H1 (cell line): ENCODE measurements around the gene VDAC2. TPM values are rescaled to one million over a fixed set of nuclear protein-coding genes. Genes with fewer than 3 reads are reported as not detected.

Experiments
- CTCF ChIA-PET: fragments of 300-600 bp; sonication (Branson Sonifier 250); formaldehyde crosslinking; loops from one replicate; lab custom pipeline; 2021; ENCODE audit not compliant: partially characterized antibody; lab: Charles Lee
- POLR2A ChIA-PET: fragments of 300-600 bp; sonication (Branson Sonifier 250); formaldehyde crosslinking; loops from one replicate; lab custom pipeline; 2021; ENCODE audit warnings: inconsistent platforms; ENCODE audit not compliant: partially characterized antibody; lab: Charles Lee
- DNase-seq, 2 experiments: peaks; one replicate each; pipeline versions ENCODE4 v3.0.0 to v3.0.0-alpha.2; 2010 to 2022; ENCODE audit warnings: low spot score in 2 of 2, low read depth in 1 of 2, mixed read lengths in 1 of 2
- FAIRE-seq: peaks from 2 replicates; lab custom pipeline; 2011; peaks lifted over from hg19 to GRCh38; lab: Jason Lieb, UNC
- H2AFZ ChIP-seq: 2 replicates; pipeline ENCODE4 v1.8.1; 2012; ENCODE audit warnings: low read length, inconsistent platforms
- H2AK5ac ChIP-seq: 2 replicates; pipeline ENCODE4 v1.6.1; 2013; ENCODE audit warnings: low read depth, low read length
- H2BK120ac ChIP-seq: replicated peaks from 2 replicates; pipeline ENCODE3; 2013; ENCODE audit warnings: low read depth, low read length, inconsistent platforms
- H2BK12ac ChIP-seq: 2 replicates; pipeline ENCODE4 v1.6.1; 2013; ENCODE audit warnings: low read depth, low read length
- H2BK15ac ChIP-seq: 2 replicates; pipeline ENCODE4 v1.6.1; 2013; ENCODE audit warnings: low read length
- H2BK20ac ChIP-seq: 2 replicates; pipeline ENCODE4 v1.6.1; 2013; ENCODE audit warnings: low read length
- H2BK5ac ChIP-seq: 2 replicates; pipeline ENCODE4 v1.6.1; 2013; ENCODE audit warnings: low read depth, low read length
- H3K14ac ChIP-seq: 2 replicates; pipeline ENCODE4 v1.6.1; 2013; ENCODE audit warnings: inconsistent platforms; ENCODE audit not compliant: insufficient read length
- H3K18ac ChIP-seq: 2 replicates; pipeline ENCODE4 v1.6.1; 2013; ENCODE audit warnings: low read length; ENCODE audit errors: extremely low read depth
- H3K23ac ChIP-seq: 2 replicates; pipeline ENCODE4 v1.6.1; 2013; ENCODE audit warnings: inconsistent platforms; ENCODE audit not compliant: insufficient read length
- H3K23me2 ChIP-seq: 2 replicates; pipeline ENCODE4 v1.6.1; 2013; ENCODE audit warnings: low read depth, low read length
- H3K27ac ChIP-seq: 2 replicates; pipeline ENCODE4 v1.6.1; 2011; ENCODE audit warnings: low read depth, low read length, inconsistent platforms
- H3K27me3 ChIP-seq, 4 experiments: replicated peaks in 1 of 4; 1 replicate in 1 of 4; 2 replicates in 3 of 4; pipeline versions ENCODE4 v1.6.1 to v1.8.1; 2011 to 2013; ENCODE audit warnings: low read length in 3 of 4, mild to moderate bottlenecking in 3 of 4, inconsistent platforms in 2 of 4, mixed read lengths in 2 of 4, moderate library complexity in 1 of 4; ENCODE audit not compliant: control insufficient read depth in 3 of 4, insufficient read depth in 3 of 4; ENCODE audit errors: extremely low read depth in 1 of 4
- H3K36me3 ChIP-seq, 4 experiments: 2 replicates each; pipeline versions ENCODE4 v1.6.1 to v1.8.1; 2011 to 2013; ENCODE audit warnings: mild to moderate bottlenecking in 4 of 4, low read length in 3 of 4, moderate library complexity in 2 of 4, control low read depth in 1 of 4, inconsistent platforms in 1 of 4; ENCODE audit not compliant: insufficient read depth in 4 of 4, control insufficient read depth in 2 of 4
- H3K4ac ChIP-seq: replicated peaks from 2 replicates; pipeline ENCODE3; 2013; ENCODE audit warnings: low read length, low read depth, mixed read lengths, inconsistent platforms; ENCODE audit not compliant: insufficient read length
- H3K4me1 ChIP-seq, 4 experiments: replicated peaks in 1 of 4; 1 replicate in 1 of 4; 2 replicates in 3 of 4; pipeline versions ENCODE4 v1.6.1 to v1.8.1; 2011 to 2013; ENCODE audit warnings: low read length in 3 of 4, inconsistent platforms in 2 of 4, mixed read lengths in 1 of 4; ENCODE audit not compliant: insufficient read depth in 4 of 4, control insufficient read depth in 3 of 4
- H3K4me2 ChIP-seq, 2 experiments: 2 replicates each; pipeline versions ENCODE4 v1.6.1 to v1.8.1; 2011 to 2013; ENCODE audit warnings: low read depth in 2 of 2, low read length in 2 of 2, control low read depth in 1 of 2, inconsistent platforms in 1 of 2, mild to moderate bottlenecking in 1 of 2; ENCODE audit not compliant: insufficient read depth in 1 of 2
- H3K4me3 ChIP-seq, 4 experiments: fragments of 200-600, 300-600 bp in 1 of 4; sonication (generic), shearing (Covaris generic), sonication (Bioruptor Twin) in 1 of 4; 2 replicates each; pipeline versions ENCODE4 v1.5.1 to v1.8.1; 2011 to 2016; ENCODE audit warnings: low read length in 4 of 4, low read depth in 3 of 4, control low read depth in 2 of 4, inconsistent platforms in 2 of 4, mild to moderate bottlenecking in 2 of 4, mixed read lengths in 1 of 4, moderate library complexity in 1 of 4; ENCODE audit not compliant: insufficient read depth in 2 of 4; ENCODE audit errors: extremely low read depth in 1 of 4
- H3K56ac ChIP-seq: replicated peaks from 2 replicates; pipeline ENCODE3; 2013; ENCODE audit warnings: low read depth, mild to moderate bottlenecking, mixed read lengths, low read length, inconsistent platforms; ENCODE audit not compliant: insufficient read length
- H3K79me1 ChIP-seq: 2 replicates; pipeline ENCODE4 v1.6.1; 2013; ENCODE audit warnings: low read depth, low read length, control low read depth
- H3K79me2 ChIP-seq, 2 experiments: 2 replicates each; pipeline versions ENCODE4 v1.6.1 to v1.8.1; 2012 to 2013; ENCODE audit warnings: low read length in 2 of 2, mild to moderate bottlenecking in 2 of 2, inconsistent platforms in 1 of 2; ENCODE audit not compliant: insufficient read depth in 2 of 2, control insufficient read depth in 1 of 2
- H3K9ac ChIP-seq, 4 experiments: replicated peaks in 1 of 4; 1 replicate in 1 of 4; 2 replicates in 3 of 4; pipeline versions ENCODE4 v1.6.1 to v1.8.1; 2011 to 2013; ENCODE audit warnings: low read depth in 3 of 4, low read length in 3 of 4, control low read depth in 2 of 4, mild to moderate bottlenecking in 2 of 4, moderate library complexity in 2 of 4, inconsistent platforms in 1 of 4; ENCODE audit errors: extremely low read depth in 1 of 4
- H3K9me3 ChIP-seq, 2 experiments: 2 replicates each; pipeline versions ENCODE4 v1.6.1 to v1.8.1; 2012 to 2013; ENCODE audit warnings: mild to moderate bottlenecking in 2 of 2, moderate library complexity in 2 of 2, control low read depth in 1 of 2, inconsistent platforms in 1 of 2, low read depth in 1 of 2, low read length in 1 of 2, mixed read lengths in 1 of 2; ENCODE audit not compliant: insufficient read depth in 2 of 2
- H4K20me1 ChIP-seq, 2 experiments: replicated peaks in 1 of 2; 2 replicates each; pipeline versions ENCODE3 to v1.8.1; 2011 to 2013; ENCODE audit warnings: inconsistent platforms in 2 of 2, low read length in 2 of 2, mild to moderate bottlenecking in 1 of 2; ENCODE audit not compliant: insufficient read depth in 2 of 2, control insufficient read depth in 1 of 2
- H4K5ac ChIP-seq: 2 replicates; pipeline ENCODE4 v1.6.1; 2013; ENCODE audit warnings: low read length, low read depth, mixed read lengths, inconsistent platforms; ENCODE audit not compliant: insufficient read length
- H4K8ac ChIP-seq: 2 replicates; pipeline ENCODE4 v1.8.0; 2013; ENCODE audit warnings: mild to moderate bottlenecking, moderate library complexity, low read length, inconsistent platforms; ENCODE audit not compliant: insufficient read depth; ENCODE audit errors: extremely low read depth
- H4K91ac ChIP-seq: replicated peaks from 2 replicates; pipeline ENCODE3; 2013; ENCODE audit warnings: low read length, mixed read lengths, inconsistent platforms; ENCODE audit not compliant: insufficient read length
- WGBS, 2 experiments: shearing (Covaris generic) in 1 of 2; methylation state at CpG; one replicate each; pipeline versions ENCODE4 v1.1.6 to v1.1.7; 2013 to 2015; ENCODE audit warnings: low lambda C conversion rate in 2 of 2, mixed read lengths in 2 of 2, inconsistent platforms in 1 of 2, low coverage in 1 of 2, missing lambda C conversion rate in 1 of 2; ENCODE audit not compliant: insufficient replicate concordance in 2 of 2, insufficient coverage in 1 of 2, insufficient read length in 1 of 2; ENCODE audit errors: extremely low coverage in 1 of 2, missing lambda C conversion rate in 1 of 2; 5-methylcytosine and 5-hydroxymethylcytosine counted together
- polyA plus RNA-seq, 7 experiments: library from polyadenylated mRNA; depleted of rRNA in 3 of 7; stranded (reverse) in 5 of 7; unstranded in 2 of 7; fragments of >200 nt in 5 of 7; fragments of 200-250 nt in 2 of 7; gene quantifications; 1 replicate in 5 of 7; 2 replicates in 1 of 7; 4 replicates in 1 of 7; pipeline versions ENCODE4 v1.2.1 to v1.2.3, GENCODE V29; 2011 to 2013; ENCODE audit warnings: missing spikeins in 2 of 7, mixed read lengths in 2 of 7
- total RNA-seq: library from RNA; stranded (reverse); fragmentation: NEBNext Ultra II Directional; extraction: Animal tissue kit (Norgen Biotek cat#: 25700); gene quantifications from 2 replicates; pipeline ENCODE4 v1.2.1, GENCODE V29; 2021

Gene VDAC2
- total and polyA plus RNA-seq, 2 of the 8 experiments (the other 6 are each of a cell fraction or from before 2014, with no cell fraction given) = 89.8 to 284 TPM

DNA sequence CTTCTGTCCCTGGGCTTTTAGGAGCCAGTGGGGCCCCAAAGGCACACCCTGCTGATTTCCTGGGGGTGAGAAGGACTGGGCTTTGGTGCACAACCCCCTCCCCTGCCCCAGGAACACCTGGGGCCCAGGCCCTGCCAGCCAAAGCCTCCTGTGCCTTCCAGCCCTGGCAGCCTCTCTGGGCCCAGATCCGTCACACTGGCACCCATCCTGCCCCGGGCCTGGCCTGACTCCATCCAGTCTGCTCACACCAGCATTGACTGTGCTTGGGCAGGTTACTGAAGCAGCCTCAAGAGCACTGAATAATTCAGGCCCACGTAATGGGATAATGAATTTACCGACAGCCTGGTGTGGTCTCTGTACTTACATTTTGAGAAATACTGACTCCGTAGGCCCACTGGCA lies 37.2 kb downstream of the VDAC2 start:
- H3K18ac ChIP-seq = no peak overlapping the region
- H3K56ac ChIP-seq = no peak overlapping the region
- DNase-seq (no peak), FAIRE-seq (no peak)
- no peaks in the 10 kb centered on the region for H3K79me1 ChIP-seq
- no peak overlapping the region for H2BK12ac ChIP-seq
- no peak overlapping the region for H3K4me2 ChIP-seq
- CTCF ChIA-PET = interaction anchor here (0.5 to 4.2 kb wide), 2 partner anchors 11 to 1595 kb away, joined by 3 to 29 read pairs; partner anchors contain the start of gene COMTD1
- H3K79me2 ChIP-seq = no peaks in the 10 kb centered on the region
- H2AFZ ChIP-seq = no peak overlapping the region
- no peak overlapping the region for H2BK120ac ChIP-seq
- H4K20me1 ChIP-seq = no peaks in the 10 kb centered on the region
- H3K9ac ChIP-seq = no peak overlapping the region
- H3K36me3 ChIP-seq = no peaks in the 10 kb centered on the region
- H3K27me3 ChIP-seq = 0 out of 7 replicates have a peak, but pooled peaks cover 0 to 2% (median 0%) of the 10 kb centered on the region in 4 experiments
- POLR2A ChIA-PET = no interaction called here
- no peak overlapping the region for H3K4me3 ChIP-seq
- H3K14ac ChIP-seq = no peak overlapping the region
- H3K4me1 ChIP-seq = peaks cover 0 to 6% (median 4%) of the 10 kb centered on the region in 4 experiments; a peak in 4 of 7 replicates
- H4K91ac ChIP-seq = no peak overlapping the region
- peaks cover 0 to 4% of the 10 kb centered on the region in 2 experiments; a peak in 1 of 4 replicates for H3K9me3 ChIP-seq
- H3K4ac ChIP-seq = peak overlapping the region; percentile 32
- no peaks in the 10 kb centered on the region for H3K23me2 ChIP-seq
- H4K5ac ChIP-seq = no peak overlapping the region
- H2AK5ac ChIP-seq = no peak overlapping the region
- no peak overlapping the region for H4K8ac ChIP-seq
- 86% methylated on average over 5 of the region's 5 CpGs; no CpG with 5 or more reads in 1 of the 2 experiments for WGBS, 2 experiments
- no peak overlapping the region for H3K27ac ChIP-seq
- no peak overlapping the region for H2BK15ac ChIP-seq
- H3K23ac ChIP-seq = no peak overlapping the region
- H2BK5ac ChIP-seq = no peak overlapping the region
- H2BK20ac ChIP-seq = no peak overlapping the region
